Endometrial microvascular endothelial cells (primary cell): Measurements from ENCODE around the gene FRMD6. TPM values are rescaled to one million over a fixed set of nuclear protein-coding genes. Genes with fewer than 3 reads are reported as not detected.

Source experiments
- in situ Hi-C: cut with HindIII; loops from 2 replicates; pipeline ENCODE4 v1.10.0; 2017; ENCODE audit warnings: low sequenced_read_pairs, low pct_unique_long_range_greater_than_20kb; ENCODE audit errors: inconsistent ontology term
- total RNA-seq: library from RNA; depleted of rRNA; stranded (reverse); fragments of >200 nt; gene quantifications from one replicate; pipeline ENCODE4 v1.2.3, GENCODE V29; 2015; ENCODE audit errors: inconsistent ontology term

FRMD6 gene
- total RNA-seq, 1 donor from 2014 or later = 80.6 TPM

- in situ Hi-C loops = no loop called here
These were observed 6.1 kb downstream of the FRMD6 start for GRCh38 chr14:51657762-51658161.

- in situ Hi-C loops = no loop called here
These were observed 6.9 kb downstream of the FRMD6 start for GRCh38 chr14:51658441-51659173.

- in situ Hi-C loops = no loop called here
These were observed 9.0 kb downstream of the FRMD6 start for GRCh38 chr14:51660741-51661140.

- in situ Hi-C loops = no loop called here
These were observed 9.8 kb downstream of the FRMD6 start for GRCh38 chr14:51661504-51661903.

GRCh38 chr14:51663783-51664326 is 12.1 kb downstream of the FRMD6 start:
- in situ Hi-C loops = no loop called here

GRCh38 chr14:51666070-51666469 is 14.4 kb downstream of the FRMD6 start:
- in situ Hi-C loops = no loop called here

GRCh38 chr14:51666826-51667225 is 15.1 kb downstream of the FRMD6 start:
- in situ Hi-C loops = no loop called here

- in situ Hi-C loops = no loop called here
These were observed 17.2 kb downstream of the FRMD6 start for GRCh38 chr14:51668870-51669269.

- in situ Hi-C loops = no loop called here
These were observed 22.7 kb downstream of the FRMD6 start for GRCh38 chr14:51674294-51675002.

GRCh38 chr14:51676549-51676948 is 24.8 kb downstream of the FRMD6 start:
- in situ Hi-C loops = no loop called here

GRCh38 chr14:51677266-51677665 is 25.6 kb downstream of the FRMD6 start:
- in situ Hi-C loops = no loop called here

GRCh38 chr14:51677738-51678137 is 26.0 kb downstream of the FRMD6 start:
- in situ Hi-C loops = no loop called here

GRCh38 chr14:51680031-51680430 is 28.3 kb downstream of the FRMD6 start:
- in situ Hi-C loops = no loop called here

GRCh38 chr14:51681411-51681810 is 29.7 kb downstream of the FRMD6 start:
- in situ Hi-C loops = no loop called here

GRCh38 chr14:51682411-51682810 is 30.7 kb downstream of the FRMD6 start:
- in situ Hi-C loops = no loop called here

GRCh38 chr14:51684760-51685159 is 33.0 kb downstream of the FRMD6 start:
- in situ Hi-C loops = no loop called here

- in situ Hi-C loops = no loop called here
These were observed 39.5 kb downstream of the FRMD6 start for GRCh38 chr14:51691176-51691575.

GRCh38 chr14:51692646-51693045 is 40.9 kb downstream of the FRMD6 start:
- in situ Hi-C loops = no loop called here

GRCh38 chr14:51697848-51698247 is 46.1 kb downstream of the FRMD6 start:
- in situ Hi-C loops = no loop called here

- in situ Hi-C loops = no loop called here
These were observed 50.2 kb downstream of the FRMD6 start for GRCh38 chr14:51701951-51702350.
